Renal cortical epithelial cell (primary cell): Measurements from ENCODE around the gene CSF3. TPM values are rescaled to one million over a fixed set of nuclear protein-coding genes. Genes with fewer than 3 reads are reported as not detected.

Experiments
- DNase-seq: peaks from one replicate; pipeline ENCODE4 v3.0.0-alpha.2; 2011; ENCODE audit warnings: low read depth
- total RNA-seq: library from RNA; depleted of rRNA; stranded (reverse); fragments of >200 nt; gene quantifications from 2 replicates; pipeline ENCODE4 v1.2.3, GENCODE V29; 2014

Gene CSF3
- total RNA-seq, 1 donor from 2014 or later, result not detected

DNA sequence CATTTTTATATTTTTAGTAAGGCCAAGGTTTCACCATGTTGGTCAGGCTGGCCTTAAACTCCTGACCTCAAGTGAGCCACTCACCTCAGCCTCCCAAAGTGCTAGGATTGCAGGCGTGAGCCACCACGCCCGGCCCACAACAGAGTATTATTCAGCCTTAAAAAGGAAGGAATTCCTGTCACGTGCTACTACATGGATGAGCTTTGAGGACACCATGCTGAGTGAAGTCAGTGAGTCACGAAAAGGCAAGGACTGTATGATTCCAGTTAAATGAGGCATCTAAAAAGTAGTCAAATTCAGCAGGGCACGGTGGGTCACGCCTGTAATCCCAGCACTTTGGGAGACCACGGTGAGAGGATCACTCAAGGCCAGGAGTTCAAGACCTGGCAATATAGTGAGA is 9.7 kb downstream of the CSF3 start:
- DNase-seq, result no peak

- no peak for DNase-seq
Measured at GRCh38 chr17:40025559-40025958, 10.3 kb downstream of the CSF3 start.

GRCh38 chr17:40025991-40026815 is 11.0 kb downstream of the CSF3 start:
- no peak for DNase-seq

DNA sequence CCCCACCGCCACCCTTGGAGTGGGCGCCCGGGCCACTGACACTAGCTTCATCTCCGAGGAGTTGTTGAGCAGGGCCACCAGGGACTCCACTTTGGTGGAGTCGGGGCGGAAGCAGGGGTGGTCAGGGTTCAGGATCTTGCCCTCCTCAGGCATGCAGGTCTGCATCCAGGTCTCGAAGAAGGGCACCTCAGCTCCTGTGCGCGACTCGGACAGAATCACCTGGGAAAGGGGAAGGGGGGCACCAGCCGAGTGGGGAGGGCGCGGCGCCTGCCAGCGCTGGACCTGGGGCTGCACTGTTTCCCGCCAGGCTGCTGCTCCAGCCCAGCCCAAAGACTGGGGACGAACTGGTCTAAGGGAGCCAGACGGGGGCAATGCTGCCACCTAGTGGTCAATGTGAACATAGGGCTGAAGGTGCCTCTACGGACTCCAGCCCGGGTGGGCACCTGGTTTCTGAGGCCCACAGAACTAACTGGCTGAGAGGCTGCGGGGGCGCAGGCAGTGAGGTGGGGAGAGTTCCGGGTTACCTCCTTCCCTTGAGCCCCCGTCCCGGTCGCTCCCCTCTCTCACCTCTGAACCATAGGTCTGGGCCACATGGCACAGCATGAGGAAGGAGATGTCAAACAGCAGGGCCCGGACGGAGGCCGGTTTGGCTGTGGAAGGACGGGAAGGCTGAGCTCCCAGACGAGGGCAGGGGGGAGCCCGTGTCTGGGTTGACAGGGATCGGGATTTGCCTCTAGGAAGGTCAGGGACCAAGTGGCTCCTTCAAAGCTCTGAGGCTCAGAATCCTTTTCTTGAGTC is 11.8 kb downstream of the CSF3 start:
- peak; percentile 56 for DNase-seq

DNA sequence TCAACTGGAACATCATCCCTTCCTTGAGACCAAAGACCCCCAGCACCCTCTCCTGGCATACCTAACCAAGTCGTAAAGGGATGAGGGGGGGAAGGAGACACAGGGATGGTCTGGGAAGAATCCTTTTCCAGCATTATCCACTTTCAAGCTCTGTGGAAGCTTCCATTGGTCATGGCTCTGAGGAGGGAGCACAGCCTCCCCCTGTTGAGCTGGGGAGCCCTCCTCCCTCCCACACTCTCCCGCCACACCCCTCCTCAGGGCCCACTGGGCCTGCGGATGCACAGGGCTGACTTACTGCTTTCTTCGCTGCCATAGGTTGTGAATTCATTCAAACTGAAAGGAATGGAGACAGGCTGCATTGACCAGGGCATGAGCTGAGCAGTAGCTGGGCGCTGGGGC is 12.4 kb downstream of the CSF3 start:
- no peak for DNase-seq

DNA sequence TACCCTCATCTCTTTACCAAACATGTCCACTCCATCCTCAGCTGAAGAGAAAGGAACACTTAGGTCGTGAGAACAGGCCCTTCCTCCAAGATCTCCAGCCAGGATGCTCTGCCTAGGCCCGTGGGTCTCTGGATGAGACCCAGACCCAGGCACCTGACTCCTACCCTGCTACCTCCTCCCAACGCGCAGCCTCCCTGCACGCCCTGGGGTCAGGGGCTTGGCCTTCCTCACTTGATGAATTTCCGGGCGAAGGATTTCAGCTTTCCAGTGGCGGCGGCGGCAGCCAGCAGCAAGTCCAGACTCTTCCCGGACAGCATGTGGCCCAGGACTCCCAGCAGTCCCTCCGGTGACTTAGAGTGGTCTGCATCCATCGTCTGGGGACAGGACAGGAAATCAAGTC is 13.4 kb downstream of the CSF3 start:
- DNase-seq, result no peak

DNA sequence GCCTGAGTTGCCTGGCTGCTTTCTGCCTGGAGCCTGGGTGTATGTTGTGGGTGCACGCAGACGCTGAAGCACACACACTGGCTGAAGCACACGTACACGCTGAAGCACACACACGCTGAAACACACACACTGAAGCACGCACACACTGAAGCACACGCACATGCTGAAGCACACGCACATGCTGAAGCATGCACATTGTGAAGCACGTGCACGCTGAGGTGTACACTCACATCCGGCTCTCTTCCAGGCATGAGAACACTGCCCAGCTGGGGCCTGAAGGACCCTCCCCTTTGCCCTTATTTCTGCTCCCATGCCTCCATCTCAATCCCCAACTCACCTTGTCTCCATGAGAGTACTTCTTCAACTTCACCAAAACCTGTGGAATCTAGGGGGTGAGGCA is 16.5 kb downstream of the CSF3 start:
- no peak for DNase-seq

DNA sequence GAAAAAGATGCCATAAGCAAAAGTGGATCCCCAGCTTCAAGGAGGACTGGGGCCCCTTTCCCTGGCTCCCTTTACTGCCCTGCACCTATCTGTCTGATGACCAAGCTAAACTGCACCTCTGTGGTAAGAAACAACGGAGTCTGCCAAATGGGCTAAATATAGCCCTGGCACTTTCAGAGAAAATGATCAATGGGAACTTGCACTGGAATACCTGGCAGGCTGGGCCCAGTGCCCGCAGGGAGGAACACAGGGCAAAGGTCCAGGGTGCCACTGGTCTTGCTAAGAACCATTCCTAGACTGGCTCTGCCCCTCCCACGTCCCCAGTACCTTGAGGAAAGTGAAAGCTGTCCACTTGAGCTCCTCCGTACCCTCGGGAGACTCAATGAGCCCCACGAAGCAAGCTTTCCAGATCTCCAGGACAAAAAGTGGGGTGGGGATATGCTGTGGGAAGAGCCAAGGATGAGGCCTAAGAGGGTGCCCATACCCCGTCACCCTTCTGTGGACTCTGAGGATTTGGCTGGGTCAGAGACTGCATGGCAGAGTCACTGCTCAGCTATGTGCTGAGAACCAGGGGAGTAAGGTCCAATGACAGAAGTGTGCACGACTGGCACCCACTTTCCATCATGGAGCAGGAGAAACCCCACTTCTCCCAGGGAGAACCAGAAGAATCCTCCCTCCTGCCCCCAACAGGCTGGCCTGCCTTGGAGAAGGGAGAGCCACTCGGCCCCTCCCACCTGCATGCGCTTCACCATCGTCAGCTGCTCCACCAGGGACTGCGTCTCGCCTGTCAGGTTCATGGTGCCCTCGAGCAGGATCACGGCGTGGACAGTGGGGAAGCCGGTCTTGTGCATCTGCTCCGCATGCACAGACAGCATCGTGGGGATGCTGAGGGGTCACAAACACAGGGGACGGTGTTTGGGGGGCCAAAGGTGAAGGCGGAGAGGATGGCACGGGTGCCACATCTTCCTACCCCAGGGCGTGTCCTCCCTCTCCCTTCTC is 17.4 kb downstream of the CSF3 start:
- no peak for DNase-seq

- no peak for DNase-seq
Measured at GRCh38 chr17:40033339-40033738, 18.1 kb downstream of the CSF3 start.

DNA sequence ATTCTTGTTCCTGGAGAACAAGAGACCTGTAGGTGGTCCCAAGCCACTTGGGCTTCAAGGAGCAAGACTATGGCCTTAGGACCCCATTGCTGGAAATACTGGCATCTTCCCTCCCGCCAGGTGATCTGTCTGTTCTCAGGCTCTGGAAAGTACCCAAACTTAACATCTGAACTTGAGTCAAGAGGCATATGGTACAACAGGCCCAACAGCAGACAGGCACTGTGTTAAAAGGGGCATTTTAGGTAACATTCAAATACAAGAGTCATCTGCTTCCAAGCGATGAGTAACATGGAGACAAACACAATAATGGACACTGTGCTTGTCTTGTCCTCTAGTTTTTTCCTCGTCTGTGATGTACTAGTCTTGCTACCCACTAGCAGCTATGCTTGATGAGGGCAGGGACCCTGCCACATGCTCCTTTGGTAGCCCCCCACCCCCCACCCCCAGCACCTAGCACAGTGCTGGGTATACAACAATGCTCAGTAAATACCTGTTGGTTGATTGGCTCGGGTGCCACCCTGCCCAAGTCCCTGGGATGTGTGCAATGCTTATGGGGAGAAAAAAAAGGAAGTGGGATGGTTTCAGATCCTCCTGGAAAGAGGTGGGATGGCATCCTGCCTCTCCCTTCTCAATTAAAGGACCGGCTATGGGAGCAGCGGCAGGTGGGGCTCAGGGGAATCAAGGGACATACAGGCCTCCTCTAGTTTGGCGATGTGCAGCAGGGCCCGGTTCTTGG is 19.4 kb downstream of the CSF3 start:
- DNase-seq, result no peak

DNA sequence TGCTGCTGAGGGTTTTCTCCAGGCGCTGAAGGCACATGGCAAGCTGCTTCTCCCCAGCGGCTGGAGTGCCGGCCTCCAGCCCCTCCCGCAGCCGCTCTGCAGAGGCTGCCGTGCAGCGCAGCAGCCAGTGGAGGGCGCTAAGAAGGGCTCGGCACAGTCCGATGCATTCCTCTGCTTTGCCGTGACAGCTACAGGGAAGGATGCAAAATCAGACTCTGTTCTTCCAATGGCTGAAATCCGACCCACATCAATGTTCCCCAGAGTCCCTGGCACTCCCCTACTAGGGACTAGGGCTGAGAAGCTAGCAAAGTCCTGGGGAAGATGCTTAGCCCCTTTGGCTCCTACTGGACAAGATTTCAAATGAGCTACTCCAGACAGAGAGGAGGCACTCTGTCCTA is 19.9 kb downstream of the CSF3 start:
- DNase-seq, result no peak

GRCh38 chr17:40038882-40039513 is 23.8 kb downstream of the CSF3 start:
- peak; percentile 66 for DNase-seq

DNA sequence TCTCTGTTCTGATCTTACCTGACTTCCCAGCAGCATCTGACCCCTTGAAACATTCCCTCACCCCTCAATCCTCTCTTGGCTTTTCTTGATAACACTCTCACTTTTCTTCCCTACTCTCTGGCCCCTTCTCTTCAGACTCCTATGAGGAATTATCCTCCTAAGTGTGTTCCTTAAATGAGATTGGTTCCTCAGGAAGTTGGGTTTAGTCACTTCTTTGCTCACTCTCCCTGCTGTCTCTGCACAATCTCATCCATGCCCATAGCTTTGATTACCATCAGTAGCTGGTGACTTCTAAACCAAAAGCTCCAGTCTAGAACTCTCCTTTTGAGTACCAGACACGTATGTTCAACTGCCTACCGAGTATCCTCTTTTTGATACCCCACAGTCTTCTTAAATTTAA is 26.0 kb downstream of the CSF3 start:
- DNase-seq, result no peak

- DNase-seq, result no peak
Measured at GRCh38 chr17:40056379-40057015, 41.3 kb downstream of the CSF3 start.

- DNase-seq, result no peak
Measured at GRCh38 chr17:40058186-40058784, 43.0 kb downstream of the CSF3 start.

DNA sequence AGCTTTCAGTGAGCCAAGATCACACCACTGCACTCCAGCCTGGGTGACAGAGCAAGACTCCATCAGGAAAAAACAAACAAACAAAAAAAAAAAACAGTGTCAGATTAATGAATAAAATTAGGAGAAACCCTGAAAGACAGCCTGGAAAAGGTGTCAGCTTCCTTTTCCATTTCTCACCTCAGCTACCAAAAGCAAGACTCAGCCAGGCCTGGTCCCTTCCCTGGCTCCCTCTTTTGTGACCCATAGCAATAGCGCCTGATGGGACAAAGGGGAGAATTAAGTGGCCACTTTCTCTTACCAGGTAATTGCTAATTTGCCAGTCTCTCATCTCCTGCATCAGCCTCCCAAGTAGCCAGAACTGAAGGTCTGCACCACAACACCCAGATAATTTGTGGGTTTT is 43.6 kb downstream of the CSF3 start:
- DNase-seq, result no peak

GRCh38 chr17:40059729-40060475 is 44.7 kb downstream of the CSF3 start:
- no peak for DNase-seq

- no peak for DNase-seq
Measured at GRCh38 chr17:40060887-40061608, 45.8 kb downstream of the CSF3 start.
